Panc1 (cell line): ENCODE data around the gene ARID5B. TPM values are rescaled to one million over a fixed set of nuclear protein-coding genes. Genes with fewer than 3 reads are reported as not detected.

ENCODE experiments used
- ATAC-seq: fragments of 200-7000 bp; cut with Tn5 transposase; 2 replicates; pipeline ENCODE4 v1.9.1; 2020; ENCODE audit warnings: mild to moderate bottlenecking, moderate library complexity
- BruUV-seq: library from RNA; stranded (reverse); fragments of 400-500 nt; replicated peaks from 2 replicates; lab custom pipeline; 2021; lab: Mats Ljungman, UMichigan
- CTCF ChIA-PET: fragments of 300-600 bp; sonication (Branson Sonifier 250); formaldehyde crosslinking; loops from one replicate; lab custom pipeline; 2022; ENCODE audit warnings: antibody characterized with exemption; lab: Charles Lee
- POLR2A ChIA-PET: fragments of 300-600 bp; sonication (Branson Sonifier 250); formaldehyde crosslinking; loops from one replicate; lab custom pipeline; 2022; ENCODE audit warnings: antibody characterized with exemption; lab: Charles Lee
- DNase-seq: peaks from one replicate; pipeline ENCODE4 v3.0.0-alpha.2; 2010; ENCODE audit warnings: low read depth, low spot score
- H3K27ac ChIP-seq: 2 replicates; pipeline ENCODE4 v1.5.1; 2011; ENCODE audit warnings: mild to moderate bottlenecking, low read length, inconsistent platforms
- H3K27me3 ChIP-seq: fragments of 200-500 bp; sonication (Bioruptor generic); 2 replicates; pipeline ENCODE4 v1.6.0; 2014; ENCODE audit warnings: low read length, inconsistent platforms; ENCODE audit not compliant: control insufficient read depth, insufficient read depth
- H3K36me3 ChIP-seq: fragments of 200-500 bp; sonication (Bioruptor generic); 2 replicates; pipeline ENCODE4 v1.5.1; 2014; ENCODE audit warnings: inconsistent platforms, mild to moderate bottlenecking, low read length, moderate library complexity; ENCODE audit not compliant: control insufficient read depth, insufficient read depth
- H3K4me1 ChIP-seq: 2 replicates; pipeline ENCODE4 v1.5.1; 2011; ENCODE audit warnings: inconsistent platforms, mild to moderate bottlenecking, low read length, moderate library complexity; ENCODE audit not compliant: control insufficient read depth, insufficient read depth
- H3K4me3 ChIP-seq, 2 experiments: 2 replicates each; pipeline ENCODE4 v1.5.1; 2011 to 2012; ENCODE audit warnings: low read depth in 2 of 2, low read length in 2 of 2, mild to moderate bottlenecking in 2 of 2, inconsistent platforms in 1 of 2, moderate library complexity in 1 of 2
- H3K9me3 ChIP-seq: fragments of 200-500 bp; sonication (Bioruptor generic); 2 replicates; pipeline ENCODE4 v1.5.1; 2014; ENCODE audit warnings: low read depth, mild to moderate bottlenecking, inconsistent platforms, low read length, moderate library complexity; ENCODE audit not compliant: control insufficient read depth, insufficient read depth
- POLR2AphosphoS5 ChIP-seq: IDR thresholded peaks from 2 replicates; pipeline ENCODE4 v1.6.1; 2012; ENCODE audit warnings: mild to moderate bottlenecking, low read depth, low read length, moderate library complexity
- SIN3A ChIP-seq: IDR thresholded peaks from 2 replicates; pipeline ENCODE4 v1.6.1; 2012; ENCODE audit warnings: low read depth, mild to moderate bottlenecking, low read length, moderate library complexity, borderline replicate concordance; ENCODE audit not compliant: insufficient read depth
- TCF7L2 ChIP-seq: IDR thresholded peaks from 2 replicates; pipeline ENCODE4 v1.6.1; 2011; ENCODE audit warnings: mild to moderate bottlenecking, low read depth, low read length, inconsistent platforms
- in situ Hi-C: cut with HindIII; loops from 2 replicates; pipeline ENCODE4 v1.10.0; 2016; ENCODE audit warnings: low sequenced_read_pairs, low pct_unique_long_range_greater_than_20kb
- intact Hi-C: fragments of 100-400 bp; cut with micrococcal nuclease; formaldehyde crosslinking; loops from one replicate; pipeline ENCODE4 v1.10.0; 2022; ENCODE audit not compliant: unreplicated experiment
- total RNA-seq: library from RNA; stranded (reverse); gene quantifications from one replicate; pipeline ENCODE4 v1.2.1, GENCODE V29; 2021; ENCODE audit not compliant: unreplicated experiment
- TF ChIP-seq, protein P1 (sequence below): fragments of 450-650 bp; IDR thresholded peaks from 2 replicates; pipeline ENCODE4 v1.5.1; 2017; ENCODE audit warnings: mild to moderate bottlenecking
- TF ChIP-seq, protein P2 (sequence below), 2 experiments: IDR thresholded peaks; 2 replicates each; pipeline ENCODE4 v1.6.1; 2011 to 2012; ENCODE audit warnings: low read depth in 2 of 2, control low read depth in 1 of 2, low read length in 1 of 2, mild to moderate bottlenecking in 1 of 2, moderate library complexity in 1 of 2; ENCODE audit not compliant: insufficient read depth in 1 of 2

Gene ARID5B
- total RNA-seq, 1 experiment from 2014 or later = 22.7 TPM

DNA sequence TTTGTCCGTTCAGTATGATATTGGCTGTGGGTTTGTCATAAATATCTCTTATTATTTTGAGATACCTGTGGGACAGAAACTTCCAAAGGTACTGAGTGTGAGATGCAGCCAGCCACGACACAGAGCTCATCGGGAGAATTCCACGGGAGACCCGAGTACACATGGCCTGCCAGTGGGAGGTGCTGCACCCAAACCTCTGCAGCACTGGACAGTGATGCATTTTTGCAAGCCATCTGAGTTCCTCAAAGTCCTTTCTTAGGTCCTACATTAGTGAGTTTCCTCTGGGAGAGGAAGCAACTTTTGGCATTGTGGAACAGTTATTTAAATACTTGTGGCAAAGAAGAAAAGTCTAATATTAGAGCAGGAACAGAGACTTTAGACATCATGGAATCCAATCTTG, 77.5 kb downstream of the ARID5B start:
- H3K9me3 ChIP-seq = no peaks in the 10 kb centered on the region
- no peaks in the 10 kb centered on the region for H3K27me3 ChIP-seq
- no peak for TF ChIP-seq POLR2AphosphoS5
- TF ChIP-seq, protein P1, sequence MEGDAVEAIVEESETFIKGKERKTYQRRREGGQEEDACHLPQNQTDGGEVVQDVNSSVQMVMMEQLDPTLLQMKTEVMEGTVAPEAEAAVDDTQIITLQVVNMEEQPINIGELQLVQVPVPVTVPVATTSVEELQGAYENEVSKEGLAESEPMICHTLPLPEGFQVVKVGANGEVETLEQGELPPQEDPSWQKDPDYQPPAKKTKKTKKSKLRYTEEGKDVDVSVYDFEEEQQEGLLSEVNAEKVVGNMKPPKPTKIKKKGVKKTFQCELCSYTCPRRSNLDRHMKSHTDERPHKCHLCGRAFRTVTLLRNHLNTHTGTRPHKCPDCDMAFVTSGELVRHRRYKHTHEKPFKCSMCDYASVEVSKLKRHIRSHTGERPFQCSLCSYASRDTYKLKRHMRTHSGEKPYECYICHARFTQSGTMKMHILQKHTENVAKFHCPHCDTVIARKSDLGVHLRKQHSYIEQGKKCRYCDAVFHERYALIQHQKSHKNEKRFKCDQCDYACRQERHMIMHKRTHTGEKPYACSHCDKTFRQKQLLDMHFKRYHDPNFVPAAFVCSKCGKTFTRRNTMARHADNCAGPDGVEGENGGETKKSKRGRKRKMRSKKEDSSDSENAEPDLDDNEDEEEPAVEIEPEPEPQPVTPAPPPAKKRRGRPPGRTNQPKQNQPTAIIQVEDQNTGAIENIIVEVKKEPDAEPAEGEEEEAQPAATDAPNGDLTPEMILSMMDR = peak; percentile 40
- no peak for TF ChIP-seq SIN3A
- TF ChIP-seq TCF7L2 = no peak
- TF ChIP-seq, protein P2, sequence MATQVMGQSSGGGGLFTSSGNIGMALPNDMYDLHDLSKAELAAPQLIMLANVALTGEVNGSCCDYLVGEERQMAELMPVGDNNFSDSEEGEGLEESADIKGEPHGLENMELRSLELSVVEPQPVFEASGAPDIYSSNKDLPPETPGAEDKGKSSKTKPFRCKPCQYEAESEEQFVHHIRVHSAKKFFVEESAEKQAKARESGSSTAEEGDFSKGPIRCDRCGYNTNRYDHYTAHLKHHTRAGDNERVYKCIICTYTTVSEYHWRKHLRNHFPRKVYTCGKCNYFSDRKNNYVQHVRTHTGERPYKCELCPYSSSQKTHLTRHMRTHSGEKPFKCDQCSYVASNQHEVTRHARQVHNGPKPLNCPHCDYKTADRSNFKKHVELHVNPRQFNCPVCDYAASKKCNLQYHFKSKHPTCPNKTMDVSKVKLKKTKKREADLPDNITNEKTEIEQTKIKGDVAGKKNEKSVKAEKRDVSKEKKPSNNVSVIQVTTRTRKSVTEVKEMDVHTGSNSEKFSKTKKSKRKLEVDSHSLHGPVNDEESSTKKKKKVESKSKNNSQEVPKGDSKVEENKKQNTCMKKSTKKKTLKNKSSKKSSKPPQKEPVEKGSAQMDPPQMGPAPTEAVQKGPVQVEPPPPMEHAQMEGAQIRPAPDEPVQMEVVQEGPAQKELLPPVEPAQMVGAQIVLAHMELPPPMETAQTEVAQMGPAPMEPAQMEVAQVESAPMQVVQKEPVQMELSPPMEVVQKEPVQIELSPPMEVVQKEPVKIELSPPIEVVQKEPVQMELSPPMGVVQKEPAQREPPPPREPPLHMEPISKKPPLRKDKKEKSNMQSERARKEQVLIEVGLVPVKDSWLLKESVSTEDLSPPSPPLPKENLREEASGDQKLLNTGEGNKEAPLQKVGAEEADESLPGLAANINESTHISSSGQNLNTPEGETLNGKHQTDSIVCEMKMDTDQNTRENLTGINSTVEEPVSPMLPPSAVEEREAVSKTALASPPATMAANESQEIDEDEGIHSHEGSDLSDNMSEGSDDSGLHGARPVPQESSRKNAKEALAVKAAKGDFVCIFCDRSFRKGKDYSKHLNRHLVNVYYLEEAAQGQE (IDR thresholded peaks at IDR 0.05; ENCODE audit: insufficient read depth in 1 of 2, low read depth in 2 of 2, low read length in 1 of 2) = no peak

DNA sequence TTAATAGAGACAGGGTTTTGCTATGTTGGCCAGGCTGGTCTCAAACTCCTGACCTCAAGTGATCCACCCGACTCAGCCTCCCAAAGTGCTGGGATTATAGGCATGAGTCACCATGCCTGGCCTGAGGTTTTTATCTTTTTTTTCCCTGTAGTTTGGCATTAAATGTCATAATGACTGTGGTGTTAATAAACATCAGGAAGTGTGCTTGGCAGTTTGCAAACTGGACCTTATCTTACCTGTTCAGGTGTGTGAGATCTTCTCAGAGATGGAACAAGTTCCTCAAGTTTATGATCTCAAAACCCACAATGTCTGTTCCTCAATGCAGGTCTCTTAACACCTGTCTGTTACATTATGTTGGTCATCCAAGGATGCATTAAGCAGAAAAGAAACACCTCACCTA, 80.0 kb downstream of the ARID5B start:
- no peak for DNase-seq

More for the DNA sequence above, 77.5 kb downstream of the ARID5B start:
- in situ Hi-C loops (no loop called here), intact Hi-C loops (no loop called here)
- BruUV-seq = no TSS peak
- POLR2A ChIA-PET = no interaction called here
- Histone ChIP-seq H3K4me3 (no peak overlapping the region), H3K36me3 (no peaks in the 10 kb centered on the region), H3K27ac (no peak overlapping the region), H3K4me1 (peaks cover 23% of the 10 kb centered on the region)
- no peak for ATAC-seq
- no peak for DNase-seq
- CTCF ChIA-PET = no interaction called here

More for the DNA sequence above, 80.0 kb downstream of the ARID5B start:
- BruUV-seq = no TSS peak
- TF ChIP-seq TCF7L2 (no peak), POLR2AphosphoS5 (no peak), SIN3A (no peak)
- TF ChIP-seq, protein P1 = no peak
- TF ChIP-seq, protein P2 (IDR thresholded peaks at IDR 0.05; ENCODE audit: insufficient read depth in 1 of 2, low read depth in 2 of 2, low read length in 1 of 2) = no peak
- Histone ChIP-seq H3K4me1 (peaks cover 15% of the 10 kb centered on the region), H3K36me3 (no peaks in the 10 kb centered on the region), H3K27me3 (no peaks in the 10 kb centered on the region), H3K27ac (no peak overlapping the region), H3K9me3 (no peaks in the 10 kb centered on the region), H3K4me3 (no peak overlapping the region)
- ATAC-seq = no peak
- intact Hi-C loops = no loop called here
- POLR2A ChIA-PET = no interaction called here
- CTCF ChIA-PET = no interaction called here
- in situ Hi-C loops = no loop called here
